GM12865 (cell line): ENCODE results near the gene CYP26B1.

ENCODE experiments used
- DNase-seq: peaks from one replicate; pipeline ENCODE4 v3.0.0; 2010; ENCODE audit warnings: low read depth
- H3K4me3 ChIP-seq: 2 replicates; pipeline ENCODE4 v1.5.1; 2011; ENCODE audit warnings: mild to moderate bottlenecking, low read depth, low read length, control low read depth
- CTCF ChIP-seq: IDR thresholded peaks from 2 replicates; pipeline ENCODE4 v1.5.1; 2011; ENCODE audit warnings: low read length, control low read depth, low read depth, inconsistent platforms; ENCODE audit not compliant: insufficient read depth; ENCODE audit errors: missing control alignments

The CYP26B1 gene

GRCh38 chr2:72166279-72166678 lies 18.6 kb upstream of the CYP26B1 start:
- no peak overlapping the region for H3K4me3 ChIP-seq
- no peak for TF ChIP-seq CTCF
- DNase-seq = no peak

- no peak for DNase-seq
- no peak overlapping the region for H3K4me3 ChIP-seq
- no peak for TF ChIP-seq CTCF
Measured at GRCh38 chr2:72165792-72166191, 18.1 kb upstream of the CYP26B1 start.

- no peak for DNase-seq
- no peak overlapping the region for H3K4me3 ChIP-seq
- no peak for TF ChIP-seq CTCF
Measured at GRCh38 chr2:72162574-72162973, 14.9 kb upstream of the CYP26B1 start.

GRCh38 chr2:72159211-72159993 lies 11.7 kb upstream of the CYP26B1 start:
- TF ChIP-seq CTCF = no peak
- DNase-seq = no peak
- H3K4me3 ChIP-seq = no peak overlapping the region

GRCh38 chr2:72157871-72158771 lies 10.5 kb upstream of the CYP26B1 start:
- H3K4me3 ChIP-seq = no peak overlapping the region
- DNase-seq = no peak
- TF ChIP-seq CTCF = no peak

GRCh38 chr2:72156872-72157271 lies 9.2 kb upstream of the CYP26B1 start:
- H3K4me3 ChIP-seq = no peak overlapping the region
- DNase-seq = no peak
- TF ChIP-seq CTCF = no peak
